ENCODE measurements around the gene FURIN.
"Not testable (repeated sequence)": the region's sequence is repeated elsewhere in the genome, so short reads cannot be mapped to it uniquely, and the experiment has no call there.

FURIN gene

DNA sequence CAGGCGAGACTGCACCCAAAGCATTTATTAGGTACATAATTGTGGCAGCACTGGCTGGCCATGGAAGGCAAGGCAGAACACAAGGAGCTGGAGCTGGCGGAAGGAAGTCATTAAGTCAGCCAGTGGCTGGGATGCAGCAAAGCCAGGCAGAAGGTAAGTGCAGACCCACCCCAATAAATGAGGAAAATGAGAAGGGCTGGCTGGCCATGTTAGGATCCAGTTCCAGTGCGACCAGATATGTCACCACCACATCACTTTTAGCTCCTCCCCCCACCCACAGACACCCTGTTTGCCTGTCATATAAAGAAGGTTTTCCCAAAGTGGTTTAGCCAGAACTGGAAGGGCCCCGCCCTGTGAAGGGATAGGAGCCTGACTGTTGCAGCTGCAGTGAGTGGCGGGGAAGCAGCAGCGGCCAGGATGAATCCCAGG, at the start of gene FURIN:
FURIN (plus strand) TSS at position 328 of the 429 bp plus-strand sequence. CDS start 7,153 bp downstream, outside the sequence.
- DNase-seq (ENCODE audit: low spot score) = no peak

DNA sequence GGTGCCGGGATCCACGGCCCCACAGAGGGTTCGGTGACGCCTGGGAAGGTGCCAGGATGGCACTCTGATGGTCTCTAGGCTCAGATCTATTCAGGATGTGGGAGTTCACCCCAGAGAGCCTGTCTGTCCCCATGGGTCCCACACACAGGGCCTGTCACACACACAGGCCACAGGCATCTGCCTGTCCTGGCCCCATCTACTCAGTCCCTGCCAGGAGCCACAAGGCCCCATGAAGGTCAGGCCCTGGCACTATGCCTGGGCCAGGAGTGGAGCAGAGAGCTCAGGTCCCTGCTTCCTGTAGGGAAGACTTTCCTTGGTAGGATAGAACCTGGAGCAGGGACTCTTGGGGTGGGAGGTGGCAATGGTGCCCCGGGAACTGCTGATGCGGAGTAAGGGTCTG, 49.0 kb upstream of the FURIN start:
- no peak for DNase-seq (ENCODE audit: low spot score)

DNA sequence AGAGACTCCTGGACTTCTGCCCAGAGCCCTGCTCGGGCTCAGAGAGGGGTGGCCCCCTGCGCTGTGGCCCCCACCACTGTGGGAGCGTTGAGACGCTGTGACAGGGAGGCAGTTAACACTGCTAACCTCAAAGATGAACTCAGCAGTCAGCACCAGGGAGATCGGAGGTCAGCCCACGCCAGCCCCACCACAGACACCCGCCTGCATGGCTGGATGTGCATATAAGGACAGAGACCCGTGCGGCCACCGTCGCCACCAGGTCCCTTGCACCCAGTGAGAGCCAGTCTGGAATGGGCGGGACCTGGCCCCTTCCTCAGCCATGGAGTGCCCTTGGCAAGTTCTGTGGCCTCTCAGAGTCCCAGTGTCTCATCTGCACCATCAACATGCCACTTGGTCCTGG, 48.5 kb upstream of the FURIN start:
- DNase-seq (ENCODE audit: low spot score) = no peak

DNA sequence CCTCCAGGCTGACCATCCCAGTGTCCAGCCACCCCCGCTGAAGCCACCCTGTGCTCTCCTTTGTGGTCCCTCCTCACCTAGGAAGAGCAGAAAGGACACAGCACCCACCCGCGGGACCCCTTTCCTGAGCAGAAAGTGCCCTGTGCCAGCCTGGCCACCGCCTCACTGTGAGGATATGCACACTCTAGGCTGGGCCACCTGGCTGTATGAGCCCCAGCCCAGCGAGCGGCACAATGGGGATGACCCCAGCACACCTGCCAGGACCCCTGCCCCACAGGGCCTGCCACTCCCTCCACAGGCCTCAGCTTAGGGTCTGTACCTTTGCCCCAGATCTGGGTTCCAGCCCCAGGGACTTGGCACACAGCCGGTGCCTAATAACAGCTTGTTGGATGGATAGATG, 47.9 kb upstream of the FURIN start:
- no peak for DNase-seq (ENCODE audit: low spot score)

DNA sequence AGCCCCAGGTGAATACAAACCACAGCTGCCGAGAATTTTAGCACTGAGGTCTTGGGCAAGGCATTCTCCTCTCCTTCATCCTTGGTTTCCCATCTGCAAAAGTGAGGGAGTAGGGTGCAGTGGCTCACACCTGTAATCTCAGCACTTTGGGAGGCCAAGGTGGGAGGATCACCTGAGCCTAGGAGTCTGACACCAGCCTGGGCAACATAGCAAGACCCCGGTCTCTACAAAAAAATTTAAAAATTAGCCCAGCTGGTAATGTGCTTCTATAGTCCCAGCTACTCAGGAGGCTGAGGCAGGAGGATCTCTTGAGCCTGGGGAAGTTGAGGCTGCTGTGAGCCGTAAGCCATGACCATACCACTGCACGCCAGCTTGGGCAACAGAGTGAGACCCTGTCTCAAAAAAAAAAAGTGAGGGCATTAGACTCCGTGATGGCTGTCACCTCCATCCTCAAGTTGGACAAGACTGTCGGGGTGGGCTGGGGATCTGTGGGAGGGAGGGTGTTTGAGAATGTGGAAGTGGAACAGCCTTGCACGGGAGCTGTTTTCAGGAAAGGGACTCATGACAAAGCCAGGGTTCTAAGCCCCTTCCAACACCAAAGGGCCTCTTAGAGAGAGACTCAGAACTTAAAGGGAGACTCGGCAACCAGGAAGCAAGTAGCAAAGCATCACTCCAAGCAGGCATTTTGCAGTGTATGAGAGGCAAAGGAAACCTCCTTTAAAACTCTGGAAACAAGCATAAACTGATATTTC, 46.0 kb upstream of the FURIN start:
- DNase-seq (ENCODE audit: low spot score) = no peak

DNA sequence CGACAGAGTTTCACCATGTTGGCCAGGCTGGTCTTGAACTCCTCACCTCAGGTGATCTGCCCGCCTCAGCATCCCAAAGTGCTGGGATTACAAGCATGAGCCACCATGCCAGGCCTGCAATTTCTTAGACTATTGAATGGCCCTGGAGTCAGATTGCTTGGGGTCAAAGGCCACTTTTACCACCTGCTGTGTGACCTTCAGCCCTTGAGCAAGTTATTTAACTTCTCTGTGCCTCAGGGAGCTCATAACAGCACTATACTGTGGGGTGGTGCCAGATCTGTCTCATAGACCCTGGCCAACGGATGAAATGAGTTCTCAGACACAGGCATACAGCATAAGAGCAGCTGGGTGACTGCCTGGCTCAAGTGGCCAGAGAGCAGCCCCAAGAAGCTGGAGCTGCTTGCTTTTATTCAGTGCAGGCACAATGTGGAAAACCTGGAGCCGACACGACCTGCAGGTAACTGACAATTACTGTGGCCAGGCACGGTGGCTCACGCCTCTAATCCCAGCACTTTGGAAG, 44.9 kb upstream of the FURIN start:
- no peak for DNase-seq (ENCODE audit: low spot score)

DNA sequence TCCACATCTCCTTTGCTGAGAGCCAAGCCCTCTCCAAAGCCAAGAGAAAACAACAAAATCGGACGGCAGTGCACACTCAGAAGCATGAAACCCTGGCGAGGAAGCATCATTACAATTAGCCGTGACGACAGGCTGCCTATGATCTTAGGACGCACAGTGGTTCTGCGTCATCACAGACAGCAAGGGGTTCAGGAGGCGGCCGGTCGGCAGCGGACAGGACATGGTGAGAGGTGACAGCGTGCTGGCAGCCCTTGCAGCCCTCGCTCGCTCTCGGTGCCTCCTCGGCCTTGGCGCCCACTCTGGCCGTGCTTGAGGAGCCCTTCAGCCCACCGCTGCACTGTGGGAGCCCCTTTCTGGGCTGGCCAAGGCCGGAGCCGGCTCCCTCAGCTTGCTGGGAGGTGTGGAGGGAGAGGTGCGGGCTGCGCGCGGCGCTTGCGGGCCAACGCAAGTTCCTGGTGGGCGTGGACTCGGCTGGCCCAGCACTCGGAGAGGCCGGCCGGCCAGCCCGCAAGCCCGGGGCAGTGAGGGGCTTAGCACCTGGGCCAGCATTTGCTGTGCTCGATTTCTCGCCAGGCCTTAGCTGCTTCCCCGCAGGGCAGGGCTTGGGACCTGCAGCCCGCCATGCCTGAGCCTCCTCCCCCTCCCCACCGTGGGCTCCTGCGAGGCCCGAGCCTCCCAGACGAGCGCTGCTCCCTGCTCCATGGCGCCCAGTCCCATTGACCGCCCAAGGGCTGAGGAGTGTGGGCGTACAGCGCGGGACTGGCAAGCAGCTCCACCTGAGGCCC, 43.1 kb upstream of the FURIN start:
- not testable (repeated sequence) for DNase-seq (ENCODE audit: low spot score)

DNA sequence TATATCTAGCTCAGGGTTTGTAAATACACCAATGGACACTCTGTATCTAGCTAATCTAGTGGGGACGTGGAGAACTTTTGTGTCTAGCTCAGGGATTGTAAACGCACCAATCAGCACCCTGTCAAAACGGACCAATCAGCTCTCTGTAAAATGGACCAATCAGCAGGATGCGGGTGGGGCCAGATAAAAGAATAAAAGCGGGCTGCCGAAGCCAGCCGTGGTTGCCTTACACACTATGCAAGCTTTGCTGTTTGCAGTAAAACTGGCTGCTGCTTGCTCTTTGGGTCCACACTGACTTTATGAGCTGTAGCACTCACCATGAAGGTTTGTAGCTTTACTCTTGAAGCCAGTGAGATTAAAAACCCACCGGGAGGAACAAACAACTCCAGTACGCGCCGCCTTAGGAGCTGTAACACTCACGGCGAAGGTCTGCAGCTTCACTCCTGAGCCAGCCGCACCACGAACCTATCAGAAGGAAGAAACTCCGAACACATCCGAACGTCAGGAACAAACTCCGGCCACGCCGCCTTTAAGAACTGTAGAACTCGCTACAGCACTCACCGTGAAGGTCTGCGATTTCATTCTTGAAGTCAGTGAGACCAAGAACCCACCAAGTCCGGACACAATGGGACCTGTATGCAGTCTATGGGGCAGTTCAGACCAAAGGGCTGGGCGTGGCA, 42.0 kb upstream of the FURIN start:
- not testable (repeated sequence) for DNase-seq (ENCODE audit: low spot score)

DNA sequence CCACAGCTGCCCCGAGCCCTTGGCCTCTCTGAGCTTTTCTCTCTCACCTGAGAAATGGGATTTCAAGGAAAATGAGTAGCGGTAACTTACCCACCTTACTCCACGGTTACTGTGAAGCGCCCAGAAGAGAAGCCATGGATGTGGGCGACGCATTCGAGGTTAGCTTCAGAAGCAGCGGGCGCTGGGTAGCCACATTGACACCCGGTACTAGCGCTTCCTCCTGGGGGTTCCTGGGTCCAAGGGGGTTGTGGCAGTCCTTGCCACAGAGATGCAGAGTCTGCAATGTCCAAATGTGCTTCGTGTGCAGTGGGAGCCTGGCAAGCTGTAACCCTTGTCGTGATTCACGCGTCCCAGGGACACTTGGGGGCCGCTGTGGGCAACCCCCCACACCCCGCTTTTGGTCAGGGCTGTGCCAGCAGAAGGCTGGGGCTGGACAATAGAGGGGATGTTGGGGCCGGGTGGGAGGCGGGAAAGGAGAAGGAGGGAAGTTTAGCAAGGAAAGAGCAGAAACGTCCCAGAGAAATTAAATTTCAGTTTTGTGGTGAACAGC, 41.4 kb upstream of the FURIN start:
- no peak for DNase-seq (ENCODE audit: low spot score)

DNA sequence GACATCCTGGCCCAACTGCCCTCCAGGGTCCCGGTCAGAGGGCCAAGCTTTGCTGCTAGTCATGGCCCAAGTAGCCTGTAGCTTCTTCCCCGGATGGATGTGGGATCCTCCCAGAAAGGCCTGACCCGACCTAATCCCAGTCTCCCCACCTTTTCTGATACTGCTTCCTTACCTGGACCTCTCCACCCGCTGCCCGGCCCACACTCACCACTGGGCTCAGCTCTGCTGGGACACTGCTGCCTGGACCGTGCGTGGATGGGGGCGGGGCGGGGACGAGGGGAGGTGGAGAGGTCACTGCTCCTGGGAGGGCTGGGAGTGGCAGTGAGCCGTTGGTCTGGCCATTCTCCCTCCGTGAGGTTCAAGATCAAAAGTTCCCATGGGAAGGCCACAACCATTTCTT, 40.3 kb upstream of the FURIN start:
- no peak for DNase-seq (ENCODE audit: low spot score)

DNA sequence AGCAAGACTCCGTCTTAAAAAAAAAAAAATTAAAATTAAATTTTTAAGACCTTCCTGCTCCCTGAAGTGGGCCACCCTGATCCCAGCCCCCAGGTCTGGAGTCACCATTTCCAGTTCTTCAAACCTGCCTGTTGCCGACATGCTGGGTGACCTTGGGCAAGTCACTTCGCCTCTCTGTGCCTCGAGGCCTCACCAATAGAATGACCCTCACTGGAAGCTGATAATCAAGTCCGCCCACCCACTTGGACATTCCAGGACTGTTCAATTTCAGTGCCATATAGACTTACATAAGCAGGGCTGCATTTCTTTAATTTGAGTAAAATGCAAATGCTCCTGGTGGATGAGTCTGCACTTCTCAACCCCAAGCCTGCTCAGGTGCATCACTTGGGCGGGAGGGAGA, 39.3 kb upstream of the FURIN start:
- no peak for DNase-seq (ENCODE audit: low spot score)

DNA sequence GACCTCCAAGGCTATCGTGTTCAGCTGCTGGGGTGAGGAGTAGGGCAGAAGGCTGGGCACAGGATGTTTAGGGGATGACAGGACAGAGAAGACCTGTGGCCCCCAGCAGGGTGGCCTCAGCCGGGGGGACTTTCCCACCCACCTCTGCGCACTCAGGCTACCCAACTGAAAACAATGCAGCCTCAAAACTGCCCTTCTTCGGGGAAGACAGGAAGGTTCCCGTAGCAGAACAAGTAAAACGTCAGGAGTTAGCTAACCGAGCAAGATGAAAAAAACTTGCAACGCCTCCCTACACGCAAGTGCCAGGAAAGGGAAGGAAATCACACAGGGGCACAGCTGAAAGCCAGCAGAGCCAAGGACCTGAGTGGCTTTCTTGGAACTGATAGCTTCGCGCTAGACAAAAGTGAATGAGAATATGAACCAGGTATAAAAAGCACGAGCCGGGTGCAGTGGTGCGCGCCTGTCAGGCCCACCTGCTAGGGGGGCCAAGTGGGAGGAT, 38.4 kb upstream of the FURIN start:
- peak; percentile 93 for DNase-seq (ENCODE audit: low spot score)

DNA sequence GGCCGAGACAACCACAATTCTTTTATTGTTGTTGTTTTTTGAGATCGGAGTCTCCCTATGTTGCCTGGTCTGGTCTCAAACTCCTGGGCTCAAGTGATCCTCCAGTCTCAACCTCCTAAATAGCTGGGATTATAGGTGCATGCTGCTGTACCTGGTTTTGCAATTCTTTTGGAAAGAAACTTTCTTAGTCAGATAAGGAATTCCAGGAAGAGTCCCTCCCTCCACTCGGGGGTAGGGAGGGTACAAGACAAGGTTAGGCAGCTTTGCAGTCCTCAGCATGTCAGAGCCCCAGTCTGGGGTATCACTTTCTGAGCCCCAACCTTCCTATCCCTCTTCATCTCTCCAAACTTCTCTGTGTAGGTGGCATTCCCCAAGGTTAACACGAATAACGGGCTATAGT, 33.8 kb upstream of the FURIN start:
- DNase-seq (ENCODE audit: low spot score) = no peak

DNA sequence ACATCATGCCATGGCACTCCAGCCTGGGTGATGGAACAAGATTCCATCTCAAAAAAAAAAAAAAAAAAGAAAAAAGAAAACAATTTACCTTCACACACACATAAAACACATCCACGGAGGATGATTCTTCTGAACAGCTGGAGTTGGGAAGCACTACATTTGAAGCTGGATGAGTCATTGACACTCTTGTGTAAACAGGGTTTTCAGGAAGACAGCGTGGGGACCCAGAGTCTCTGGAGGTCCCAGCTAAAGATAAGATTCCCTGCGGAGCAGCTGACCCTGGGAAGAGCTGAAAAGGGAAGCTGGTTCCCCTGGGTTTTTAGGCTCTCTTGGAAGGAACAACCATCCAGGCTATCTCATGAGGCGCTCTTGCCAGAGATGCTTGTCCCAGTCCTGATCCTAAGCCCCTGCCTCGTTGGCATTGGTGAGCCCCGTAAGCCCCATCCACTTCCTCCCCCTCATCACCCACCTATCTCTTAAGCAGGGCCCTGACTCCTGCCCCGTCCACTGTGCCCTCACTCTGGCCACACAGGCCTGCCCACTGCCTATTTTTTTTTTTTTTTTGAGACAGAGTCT, 32.0 kb upstream of the FURIN start:
- no peak for DNase-seq (ENCODE audit: low spot score)

DNA sequence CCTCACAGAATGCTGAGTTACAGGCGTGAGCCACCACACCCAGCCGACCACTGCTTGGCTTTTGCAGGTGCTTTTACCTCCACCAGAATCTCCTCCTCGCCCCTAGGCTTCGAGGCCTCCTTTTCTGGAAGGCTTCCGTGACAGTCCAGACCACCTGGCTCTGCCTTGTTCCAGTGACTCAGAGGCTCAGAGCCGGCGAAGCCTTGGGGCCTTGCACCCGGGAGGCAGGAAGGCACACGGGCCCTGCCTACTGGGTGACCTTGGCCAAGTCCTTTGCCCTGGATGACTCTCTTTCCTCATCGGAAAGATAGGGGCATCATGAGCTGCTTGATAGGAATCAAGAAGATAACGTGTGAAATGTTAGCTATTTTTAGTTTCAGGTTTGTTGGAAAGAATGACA, 31.3 kb upstream of the FURIN start:
- DNase-seq (ENCODE audit: low spot score) = peak; percentile 71

DNA sequence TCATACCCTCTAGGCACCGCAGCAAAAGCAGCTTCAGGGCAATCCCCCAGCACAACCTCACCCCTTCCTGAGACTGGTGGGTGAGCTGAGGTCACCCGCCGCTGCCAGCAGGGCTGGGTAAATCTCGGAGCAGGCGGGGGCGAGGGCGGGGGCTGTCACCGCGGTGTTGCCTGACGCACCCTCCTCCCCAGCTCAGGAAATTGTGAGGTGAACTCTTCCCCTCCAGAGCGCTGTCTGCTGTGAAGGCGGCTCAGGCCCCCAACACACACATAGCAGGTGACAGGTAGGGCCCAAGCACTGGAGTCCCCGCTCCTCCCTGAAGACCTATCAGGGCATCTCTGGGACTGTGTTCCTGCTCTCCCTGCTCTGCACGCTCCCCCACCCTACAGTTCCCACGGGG, 30.2 kb upstream of the FURIN start:
- peak; percentile 89 for DNase-seq (ENCODE audit: low spot score)

DNA sequence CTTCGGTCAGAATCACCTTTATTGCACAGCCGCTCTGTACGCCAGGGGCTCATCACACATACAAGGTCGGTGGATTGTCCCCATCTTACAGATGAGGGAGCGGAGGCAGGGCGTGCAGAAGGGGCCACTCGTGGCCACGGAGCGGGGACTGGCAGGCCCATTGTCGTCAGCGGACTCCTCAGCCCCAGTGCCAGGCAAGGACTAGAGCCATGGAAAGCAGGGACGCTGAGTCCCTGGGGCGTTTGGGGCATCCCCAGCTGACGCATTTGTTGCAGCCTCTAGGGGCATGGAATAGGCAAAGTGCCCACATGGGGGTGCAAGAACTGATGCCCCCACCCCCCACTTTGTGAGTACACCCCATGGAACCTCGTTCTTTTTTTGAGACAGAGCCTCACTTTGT, 29.8 kb upstream of the FURIN start:
- no peak for DNase-seq (ENCODE audit: low spot score)

DNA sequence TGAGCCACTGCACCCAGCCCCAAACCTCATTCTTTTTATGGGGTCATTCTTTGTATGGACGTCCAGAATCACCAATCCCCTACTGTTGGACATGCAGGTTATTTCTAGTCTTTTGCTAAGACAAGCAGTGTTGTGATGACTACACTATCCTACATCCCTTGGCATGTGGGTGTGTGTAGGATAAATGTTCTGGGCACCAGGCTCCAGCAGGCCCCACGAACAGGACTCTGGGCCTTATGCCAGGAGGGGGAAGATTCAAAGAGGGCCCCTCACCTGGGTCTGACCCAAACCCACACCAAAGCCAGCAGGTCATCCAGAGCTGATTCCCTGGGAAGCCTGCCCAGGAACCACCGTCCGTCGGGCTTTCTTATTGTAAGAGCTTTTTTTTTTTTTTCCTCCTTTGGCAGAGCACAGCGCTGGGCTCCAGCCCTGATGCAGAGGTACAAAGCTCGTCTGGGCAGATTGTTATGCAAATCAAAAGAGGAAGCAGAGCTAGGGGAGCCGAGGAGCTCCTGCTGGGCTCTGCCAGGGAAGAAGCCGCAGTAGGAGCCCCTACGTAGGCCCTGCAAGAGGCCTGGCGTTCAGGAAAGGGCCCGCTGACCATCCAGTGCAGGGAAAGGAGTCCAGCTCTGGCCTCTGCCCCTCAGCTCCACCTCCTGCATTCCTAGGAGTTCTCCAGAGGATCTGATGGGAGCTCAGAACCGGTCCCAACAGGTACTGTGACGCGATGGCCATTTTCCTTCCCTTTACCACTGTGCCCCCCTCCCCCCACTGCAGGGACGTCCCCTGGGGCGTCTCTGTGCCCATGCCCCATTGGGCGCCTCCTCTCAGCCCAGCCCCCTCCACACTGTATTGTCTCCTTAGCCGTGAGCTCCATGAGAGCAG, 29.0 kb upstream of the FURIN start:
- DNase-seq (ENCODE audit: low spot score) = no peak

DNA sequence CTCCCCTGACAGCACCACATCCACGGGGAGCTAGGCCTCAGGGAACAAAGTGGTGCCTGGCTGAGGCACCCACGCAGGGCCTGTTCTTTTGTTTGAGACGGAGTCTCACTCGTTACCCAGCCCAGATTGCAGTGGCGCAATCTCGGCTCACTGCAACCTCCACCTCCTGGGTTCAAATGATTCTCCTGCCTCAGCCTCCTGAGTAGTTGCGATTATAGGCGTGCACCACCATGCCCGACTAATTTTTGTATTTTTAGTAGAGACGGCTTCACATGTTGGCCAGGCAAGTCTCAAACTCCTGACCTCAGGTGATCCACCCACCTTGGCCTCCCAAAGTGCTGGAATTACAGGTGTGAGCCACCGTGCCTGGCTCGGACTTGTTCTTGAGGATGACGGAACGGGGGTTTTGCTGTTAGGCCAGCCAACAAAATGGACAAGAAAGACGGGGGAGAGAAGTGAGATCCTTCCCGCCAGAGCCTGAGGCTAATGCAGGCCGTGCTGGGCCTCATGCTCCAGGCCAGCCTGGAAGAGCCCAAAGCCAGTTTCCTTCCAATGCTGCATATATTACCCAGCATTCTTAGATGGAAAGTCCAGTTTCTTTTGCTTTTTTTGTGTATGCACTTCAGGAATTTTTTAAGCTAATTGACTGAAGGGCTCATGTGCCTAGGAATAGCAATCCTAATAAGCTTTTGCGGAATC, 28.1 kb upstream of the FURIN start:
- DNase-seq (ENCODE audit: low spot score) = no peak

DNA sequence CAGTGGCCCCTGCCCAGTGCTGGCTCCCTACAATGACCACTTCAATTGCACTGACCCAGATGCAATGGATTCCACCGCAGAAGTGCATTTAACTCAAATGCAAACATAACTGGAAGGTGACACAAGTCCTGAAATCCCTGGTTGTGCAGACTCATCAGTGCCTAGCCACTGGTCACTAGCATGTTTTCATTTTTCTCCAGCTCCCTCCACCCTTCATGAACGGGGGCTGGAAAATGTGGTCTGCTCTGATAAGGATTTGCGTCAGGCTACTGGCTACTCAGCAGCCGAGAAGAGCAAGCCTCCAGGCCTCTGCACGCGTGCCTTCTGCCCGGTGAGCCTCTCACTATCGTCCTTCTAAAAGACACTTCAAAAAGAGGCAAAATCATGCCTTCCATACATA, 27.4 kb upstream of the FURIN start:
- no peak for DNase-seq (ENCODE audit: low spot score)
